ENCODE results near the gene LINC00237. TPM values are rescaled to one million over a fixed set of nuclear protein-coding genes. Genes with fewer than 3 reads are reported as not detected.

LINC00237 gene
- total RNA-seq, 1 experiment from 2014 or later = 0.90 TPM

DNA sequence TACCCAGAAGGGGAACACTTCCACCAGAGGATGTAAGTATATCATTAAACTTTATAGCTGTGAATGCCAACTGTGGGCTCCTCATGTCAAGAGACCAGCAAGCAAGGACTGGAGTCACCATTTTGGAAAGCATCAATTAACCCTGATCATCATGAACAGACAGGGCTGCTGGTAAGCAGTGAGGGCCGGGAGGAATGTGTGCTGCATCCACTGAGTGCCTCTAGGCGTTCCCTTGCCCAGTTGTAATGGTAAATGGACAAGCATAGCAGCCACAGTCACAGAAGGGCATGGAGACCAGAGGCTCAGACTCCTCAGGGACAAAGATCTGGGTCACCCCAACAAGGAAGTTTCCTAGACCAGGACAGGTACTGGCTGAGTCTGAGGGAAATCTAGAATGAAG, 23.6 kb downstream of the LINC00237 start:
- no peaks in the 10 kb centered on the region for H3K9me3 Mint-ChIP-seq

More for the DNA sequence above, 23.6 kb downstream of the LINC00237 start:
- H3K27ac Mint-ChIP-seq = no peak overlapping the region
- Histone ChIP-seq H3K23ac (ENCODE audit: insufficient read length, low read depth, low read length) (no peak overlapping the region), H3K4ac (ENCODE audit: low read depth, low read length) (no peak overlapping the region), H3K9me3 (ENCODE audit: control insufficient read depth, low read depth, low read length) (no peaks in the 10 kb centered on the region), H3T11ph (ENCODE audit: low read length) (no peak overlapping the region), H3K14ac (ENCODE audit: insufficient read depth, low read length) (no peak overlapping the region), H3K56ac (ENCODE audit: insufficient read length, low read depth, low read length) (no peak overlapping the region), H2BK120ac (ENCODE audit: low read depth, low read length, poor library complexity, severe bottlenecking) (no peak overlapping the region), H2BK5ac (ENCODE audit: insufficient read length, low read length) (no peak overlapping the region), H2AFZ (ENCODE audit: low read length) (no peak overlapping the region), H3K23me2 (ENCODE audit: insufficient read length, low read depth, low read length, poor library complexity, severe bottlenecking) (no peaks in the 10 kb centered on the region), H2AK5ac (ENCODE audit: insufficient read length, low read length) (no peak overlapping the region), H3K9ac (ENCODE audit: extremely low read depth, insufficient read length, low read length) (no peak overlapping the region), H4K5ac (ENCODE audit: insufficient read length, low read depth, low read length) (no peak overlapping the region), H4K91ac (ENCODE audit: insufficient read length, low read depth, low read length) (no peak overlapping the region), H3K27me3 (ENCODE audit: insufficient read depth, low read length) (no peaks in the 10 kb centered on the region), H3K4me2 (ENCODE audit: insufficient read depth, insufficient read length, low read length) (no peak overlapping the region), H2BK12ac (ENCODE audit: insufficient read length, low read depth, low read length) (no peak overlapping the region), H4K8ac (replicated peaks; ENCODE audit: insufficient read length, low read depth, low read length) (no peak overlapping the region), H3K4me1 (ENCODE audit: insufficient read depth, low read length) (no peaks in the 10 kb centered on the region), H4K20me1 (ENCODE audit: control insufficient read depth, insufficient read depth, insufficient read length) (no peaks in the 10 kb centered on the region), H3K27ac (ENCODE audit: insufficient read length, low read depth, low read length) (no peak overlapping the region), H3K18ac (ENCODE audit: insufficient read length, low read depth, low read length) (no peak overlapping the region), H3K79me2 (ENCODE audit: insufficient read depth, low read length) (no peaks in the 10 kb centered on the region), H3K79me1 (ENCODE audit: insufficient read depth, low read depth, low read length, poor library complexity, severe bottlenecking) (no peaks in the 10 kb centered on the region), H2BK20ac (ENCODE audit: low read depth, low read length, poor library complexity, severe bottlenecking) (no peak overlapping the region), H2BK15ac (ENCODE audit: low read depth, low read length) (no peak overlapping the region)
- DNase-seq = no peak
- WGBS (ENCODE audit: extremely low coverage, insufficient read length, low lambda C conversion rate) = no CpG with 5 or more reads among the region's 2 CpGs
- peaks cover 4% of the 10 kb centered on the region; the same call in 1 of the 2 replicates for H3K27me3 Mint-ChIP-seq (ENCODE audit: low read depth)
- no peaks in the 10 kb centered on the region for H3K36me3 Mint-ChIP-seq (ENCODE audit: insufficient read depth in 1 of 3, low read depth in 3 of 3)
- peaks cover 3 to 9% of the 10 kb centered on the region in 2 experiments; a peak in 3 of 4 replicates for H3K4me1 Mint-ChIP-seq
- H3K4me3 Mint-ChIP-seq = no peak overlapping the region
- TF ChIP-seq, protein P1, sequence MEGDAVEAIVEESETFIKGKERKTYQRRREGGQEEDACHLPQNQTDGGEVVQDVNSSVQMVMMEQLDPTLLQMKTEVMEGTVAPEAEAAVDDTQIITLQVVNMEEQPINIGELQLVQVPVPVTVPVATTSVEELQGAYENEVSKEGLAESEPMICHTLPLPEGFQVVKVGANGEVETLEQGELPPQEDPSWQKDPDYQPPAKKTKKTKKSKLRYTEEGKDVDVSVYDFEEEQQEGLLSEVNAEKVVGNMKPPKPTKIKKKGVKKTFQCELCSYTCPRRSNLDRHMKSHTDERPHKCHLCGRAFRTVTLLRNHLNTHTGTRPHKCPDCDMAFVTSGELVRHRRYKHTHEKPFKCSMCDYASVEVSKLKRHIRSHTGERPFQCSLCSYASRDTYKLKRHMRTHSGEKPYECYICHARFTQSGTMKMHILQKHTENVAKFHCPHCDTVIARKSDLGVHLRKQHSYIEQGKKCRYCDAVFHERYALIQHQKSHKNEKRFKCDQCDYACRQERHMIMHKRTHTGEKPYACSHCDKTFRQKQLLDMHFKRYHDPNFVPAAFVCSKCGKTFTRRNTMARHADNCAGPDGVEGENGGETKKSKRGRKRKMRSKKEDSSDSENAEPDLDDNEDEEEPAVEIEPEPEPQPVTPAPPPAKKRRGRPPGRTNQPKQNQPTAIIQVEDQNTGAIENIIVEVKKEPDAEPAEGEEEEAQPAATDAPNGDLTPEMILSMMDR (conservative IDR thresholded peaks at IDR 0.05) = no peak

All from H9 (cell line).